ENCODE measurements around the gene EXD2. TPM values are rescaled to one million over a fixed set of nuclear protein-coding genes. Genes with fewer than 3 reads are reported as not detected.

The EXD2 gene
- total RNA-seq, 1 experiment from 2014 or later: 9.5 TPM

DNA sequence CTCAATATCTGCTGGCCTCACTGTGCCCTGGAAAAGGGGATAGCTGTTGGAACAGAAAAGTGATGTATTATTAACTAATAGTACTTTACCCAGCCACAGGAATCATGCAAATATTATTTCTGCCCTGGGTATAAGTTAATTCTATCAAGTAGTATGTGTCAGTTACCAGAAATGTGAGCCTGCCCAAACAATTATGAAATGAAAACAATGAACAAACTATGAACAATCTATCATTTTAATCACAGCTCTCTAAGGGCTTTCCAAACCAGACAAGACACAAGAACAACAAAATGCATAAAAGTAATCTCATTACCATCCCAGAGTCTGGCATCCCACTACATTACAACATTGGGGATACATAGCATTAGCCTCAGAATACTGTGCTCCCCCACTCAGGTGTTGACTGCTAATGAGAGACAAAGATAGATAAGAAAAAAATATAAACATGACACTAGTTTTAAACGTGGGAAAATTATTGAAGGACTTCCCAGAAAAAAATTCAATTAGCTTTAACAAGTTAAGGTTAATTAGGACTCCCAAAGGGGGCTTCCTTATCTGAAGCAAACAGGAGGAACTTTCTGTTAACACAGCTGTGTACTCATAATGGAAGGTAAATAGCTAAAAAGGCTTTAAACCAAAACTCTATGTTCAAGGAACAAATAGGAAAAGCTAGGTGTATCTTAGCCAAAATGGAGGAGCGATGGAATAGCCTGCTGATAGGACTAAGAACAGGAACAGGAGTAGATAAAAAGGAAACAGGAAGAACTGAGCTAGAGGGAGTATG, 41.6 kb upstream of the EXD2 start:
- Histone ChIP-seq H3K36me3 (ENCODE audit: control insufficient read depth, insufficient read depth, low read length) (peaks cover 3% of the 10 kb centered on the region), H3K9me3 (ENCODE audit: control insufficient read depth, insufficient read depth, low read depth, low read length) (no peaks in the 10 kb centered on the region), H3K27me3 (ENCODE audit: control insufficient read depth, insufficient read depth, low read length) (no peaks in the 10 kb centered on the region), H3K4me3 (ENCODE audit: low read depth in 2 of 2, low read length in 2 of 2) (no peak overlapping the region), H3K4me1 (ENCODE audit: control insufficient read depth, insufficient read depth, low read length) (peaks cover 25% of the 10 kb centered on the region), H3K27ac (ENCODE audit: low read length) (no peak overlapping the region)
- in situ Hi-C loops (cut with HindIII; ENCODE audit: low pct_unique_long_range_greater_than_20kb, low sequenced_read_pairs): no loop called here
- no TSS peak for BruUV-seq (replicated peaks)
- ATAC-seq: no peak
- TF ChIP-seq, protein P1, sequence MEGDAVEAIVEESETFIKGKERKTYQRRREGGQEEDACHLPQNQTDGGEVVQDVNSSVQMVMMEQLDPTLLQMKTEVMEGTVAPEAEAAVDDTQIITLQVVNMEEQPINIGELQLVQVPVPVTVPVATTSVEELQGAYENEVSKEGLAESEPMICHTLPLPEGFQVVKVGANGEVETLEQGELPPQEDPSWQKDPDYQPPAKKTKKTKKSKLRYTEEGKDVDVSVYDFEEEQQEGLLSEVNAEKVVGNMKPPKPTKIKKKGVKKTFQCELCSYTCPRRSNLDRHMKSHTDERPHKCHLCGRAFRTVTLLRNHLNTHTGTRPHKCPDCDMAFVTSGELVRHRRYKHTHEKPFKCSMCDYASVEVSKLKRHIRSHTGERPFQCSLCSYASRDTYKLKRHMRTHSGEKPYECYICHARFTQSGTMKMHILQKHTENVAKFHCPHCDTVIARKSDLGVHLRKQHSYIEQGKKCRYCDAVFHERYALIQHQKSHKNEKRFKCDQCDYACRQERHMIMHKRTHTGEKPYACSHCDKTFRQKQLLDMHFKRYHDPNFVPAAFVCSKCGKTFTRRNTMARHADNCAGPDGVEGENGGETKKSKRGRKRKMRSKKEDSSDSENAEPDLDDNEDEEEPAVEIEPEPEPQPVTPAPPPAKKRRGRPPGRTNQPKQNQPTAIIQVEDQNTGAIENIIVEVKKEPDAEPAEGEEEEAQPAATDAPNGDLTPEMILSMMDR (IDR thresholded peaks at IDR 0.05): no peak
- no peak for TF ChIP-seq SIN3A (IDR thresholded peaks at IDR 0.05; ENCODE audit: borderline replicate concordance, insufficient read depth, low read depth, low read length)
- TF ChIP-seq REST (IDR thresholded peaks at IDR 0.05; ENCODE audit: insufficient read depth in 1 of 2, low read depth in 2 of 2, low read length in 1 of 2): no peak
- TF ChIP-seq POLR2AphosphoS5 (IDR thresholded peaks at IDR 0.05; ENCODE audit: low read depth, low read length): no peak
- no peak for DNase-seq (ENCODE audit: low read depth, low spot score)
- ChIA-PET CTCF (no interaction called here), POLR2A (interaction anchor here (0.6 kb wide), 1 partner anchor 238 kb away, joined by 4 read pairs; no protein-coding TSS in a partner anchor)
- intact Hi-C loops (cut with micrococcal nuclease; ENCODE audit: unreplicated experiment): no loop called here

DNA sequence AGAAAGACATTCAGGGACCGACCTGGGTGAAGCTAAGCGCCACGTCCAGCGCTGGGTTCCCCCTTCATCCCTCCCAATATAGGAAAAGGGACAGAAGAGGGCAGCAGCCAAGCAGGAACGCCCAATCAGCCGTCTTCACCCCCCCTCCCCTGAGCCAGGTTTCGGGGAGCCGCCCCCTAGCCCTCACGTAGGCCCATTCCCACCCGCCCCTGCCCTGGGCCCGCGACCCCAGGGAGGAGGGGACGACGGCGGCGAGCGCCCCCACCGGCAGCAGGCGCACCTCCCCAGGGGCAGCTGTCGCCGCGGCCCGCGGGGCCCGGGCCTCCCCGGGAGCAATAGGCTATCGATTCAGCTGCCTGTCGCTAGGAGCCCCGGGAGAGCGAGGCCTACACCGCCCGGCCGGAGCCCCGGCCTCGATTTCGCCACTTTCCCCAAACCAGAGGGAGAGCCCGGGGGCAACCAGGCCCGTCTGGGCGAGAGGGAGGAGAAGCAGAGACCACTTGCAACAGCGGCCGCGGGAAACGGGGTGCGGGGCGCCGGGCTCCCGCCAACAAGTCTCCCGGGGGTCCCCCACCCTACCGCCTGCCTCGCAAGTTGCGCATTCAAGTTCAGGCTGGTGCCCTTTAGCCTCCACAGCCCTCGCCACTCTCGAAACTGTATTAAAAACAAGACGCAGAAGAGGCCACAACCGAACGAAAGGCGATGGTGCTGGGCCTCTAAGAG, 39.7 kb upstream of the EXD2 start:
- no peaks in the 10 kb centered on the region for H3K27me3 ChIP-seq (ENCODE audit: control insufficient read depth, insufficient read depth, low read length)
- intact Hi-C loops (cut with micrococcal nuclease; ENCODE audit: unreplicated experiment) (no loop called here), in situ Hi-C loops (cut with HindIII; ENCODE audit: low pct_unique_long_range_greater_than_20kb, low sequenced_read_pairs) (no loop called here)
- ChIA-PET CTCF (interaction anchor here (0.6 to 1.0 kb wide), 3 partner anchors 22 to 460 kb away, joined by 4 to 13 read pairs (median 7); partner anchors contain the start of gene SUSD6), POLR2A (interaction anchor here (0.7 kb wide), 1 partner anchor 343 kb away, joined by 3 read pairs; no protein-coding TSS in a partner anchor)
- 0 out of 2 replicates have a peak, but pooled peaks have one; percentile 55 for TF ChIP-seq SIN3A (IDR thresholded peaks at IDR 0.05; ENCODE audit: borderline replicate concordance, insufficient read depth, low read depth, low read length)
- TF ChIP-seq, protein P1 (IDR thresholded peaks at IDR 0.05): peak; percentile 77
- no peak for TF ChIP-seq REST (IDR thresholded peaks at IDR 0.05; ENCODE audit: insufficient read depth in 1 of 2, low read depth in 2 of 2, low read length in 1 of 2)
- no TSS peak for BruUV-seq (replicated peaks)
- H3K4me3 ChIP-seq (ENCODE audit: low read depth in 2 of 2, low read length in 2 of 2): peak overlapping the region; percentile 66 to 82
- ATAC-seq (peak; percentile 74), DNase-seq (ENCODE audit: low read depth, low spot score) (no peak)
- no peaks in the 10 kb centered on the region for H3K9me3 ChIP-seq (ENCODE audit: control insufficient read depth, insufficient read depth, low read depth, low read length)
- H3K27ac ChIP-seq (ENCODE audit: low read length): peak overlapping the region; percentile 83
- H3K4me1 ChIP-seq (ENCODE audit: control insufficient read depth, insufficient read depth, low read length): peaks cover 25% of the 10 kb centered on the region
- H3K36me3 ChIP-seq (ENCODE audit: control insufficient read depth, insufficient read depth, low read length): peaks cover 3% of the 10 kb centered on the region

Data from Panc1 (cell line).